HepG2 (cell line): ENCODE measurements around the gene DNTTIP2. TPM values are rescaled to one million over a fixed set of nuclear protein-coding genes. Genes with fewer than 3 reads are reported as not detected.

Experiments
- ARID2 ChIP-seq: sonication (generic); formaldehyde crosslinking; IDR thresholded peaks from 2 replicates; pipeline ENCODE4 v1.8.1; 2022; ENCODE audit warnings: mild to moderate bottlenecking, missing genetic modification reagents, borderline replicate concordance
- CEBPG ChIP-seq: IDR thresholded peaks from 2 replicates; pipeline ENCODE4 v1.6.1; 2016
- CENPT ChIP-seq: sonication (generic); formaldehyde crosslinking; IDR thresholded peaks from 2 replicates; pipeline ENCODE4 v1.8.0; 2022; ENCODE audit warnings: low read depth, mild to moderate bottlenecking, moderate library complexity, missing genetic modification reagents
- DNMT3B ChIP-seq: conservative IDR thresholded peaks from 2 replicates; pipeline ENCODE4 v1.6.1; 2016; ENCODE audit warnings: missing biosample characterization, control low read depth
- FOXJ3 ChIP-seq: sonication (generic); formaldehyde crosslinking; IDR thresholded peaks from 2 replicates; pipeline ENCODE4 v1.4.0; 2020; ENCODE audit warnings: missing genetic modification reagents, mild to moderate bottlenecking, borderline replicate concordance
- FUBP1 ChIP-seq: sonication (generic); formaldehyde crosslinking; IDR thresholded peaks from 2 replicates; pipeline ENCODE4 v1.5.1; 2020; ENCODE audit warnings: missing genetic modification reagents, mild to moderate bottlenecking, borderline replicate concordance
- HOXA7 ChIP-seq: sonication (generic); formaldehyde crosslinking; IDR thresholded peaks from 2 replicates; pipeline ENCODE4 v1.8.1; 2022; ENCODE audit warnings: mild to moderate bottlenecking, missing genetic modification reagents, moderate library complexity
- KDM5A ChIP-seq: fragments of 200-600 bp; sonication (generic); IDR thresholded peaks from 2 replicates; pipeline ENCODE4 v1.7.0; 2018; ENCODE audit warnings: antibody characterized with exemption, mild to moderate bottlenecking, low read length, borderline replicate concordance
- KMT2A ChIP-seq: sonication (generic); formaldehyde crosslinking; IDR thresholded peaks from 2 replicates; pipeline ENCODE4 v1.4.0; 2020; ENCODE audit warnings: missing genetic modification reagents
- MIXL1 ChIP-seq: IDR thresholded peaks from 2 replicates; pipeline ENCODE4 v1.6.1; 2016
- MZF1 ChIP-seq: sonication (generic); formaldehyde crosslinking; IDR thresholded peaks from 2 replicates; pipeline ENCODE4 v1.8.1; 2023; ENCODE audit warnings: mild to moderate bottlenecking, missing genetic modification reagents, borderline replicate concordance
- POLR2G ChIP-seq: fragments of 200-400 bp; formaldehyde crosslinking; IDR thresholded peaks from 2 replicates; pipeline ENCODE4 v1.6.1; 2018; ENCODE audit warnings: mild to moderate bottlenecking, low read depth, low read length, moderate library complexity
- PPARG ChIP-seq: conservative IDR thresholded peaks from 2 replicates; pipeline ENCODE4 v1.6.1; 2016; ENCODE audit warnings: missing biosample characterization, missing genetic modification reagents
- PRMT3 ChIP-seq: sonication (generic); formaldehyde crosslinking; IDR thresholded peaks from 2 replicates; pipeline ENCODE4 v1.8.1; 2022; ENCODE audit warnings: low read depth, mild to moderate bottlenecking, moderate library complexity, missing genetic modification reagents, borderline replicate concordance
- RBM39 ChIP-seq: fragments of 200-400 bp; formaldehyde crosslinking; IDR thresholded peaks from one replicate; pipeline ENCODE4 v1.6.1; 2018; ENCODE audit warnings: antibody characterized with exemption, mild to moderate bottlenecking, low read depth, low read length; ENCODE audit not compliant: poor library complexity, severe bottlenecking
- RNF2 ChIP-seq: fragments of 450-650 bp; conservative IDR thresholded peaks from 2 replicates; pipeline ENCODE4 v1.6.1; 2016; ENCODE audit warnings: low read depth
- SP2 ChIP-seq: sonication (generic); formaldehyde crosslinking; IDR thresholded peaks from 2 replicates; pipeline ENCODE4 v1.5.1; 2020; ENCODE audit warnings: mild to moderate bottlenecking, missing genetic modification reagents
- TCF12 ChIP-seq, 2 experiments: fragments of 450-650 bp in 1 of 2; sonication (generic) in 1 of 2; formaldehyde crosslinking in 1 of 2; IDR thresholded peaks; 2 replicates each; pipeline versions ENCODE4 v1.6.1 to v1.8.0; 2017 to 2022; ENCODE audit warnings: antibody characterized with exemption in 1 of 2, mild to moderate bottlenecking in 1 of 2, missing genetic modification reagents in 1 of 2, moderate library complexity in 1 of 2
- ZBTB33 ChIP-seq: sonication (generic); formaldehyde crosslinking; IDR thresholded peaks from 2 replicates; pipeline ENCODE4 v1.4.0; 2020; ENCODE audit warnings: missing genetic modification reagents
- ZKSCAN5 ChIP-seq: sonication (generic); formaldehyde crosslinking; IDR thresholded peaks from 2 replicates; pipeline ENCODE4 v1.5.1; 2020; ENCODE audit warnings: mild to moderate bottlenecking, missing genetic modification reagents
- ZNF121 ChIP-seq: sonication (generic); formaldehyde crosslinking; IDR thresholded peaks from 2 replicates; pipeline ENCODE4 v1.5.0; 2020; ENCODE audit warnings: mild to moderate bottlenecking, missing genetic modification reagents
- ZNF253 ChIP-seq: sonication (generic); formaldehyde crosslinking; IDR thresholded peaks from 2 replicates; pipeline ENCODE4 v1.8.0; 2022; ENCODE audit warnings: mild to moderate bottlenecking, missing genetic modification reagents, borderline replicate concordance
- ZNF263 ChIP-seq: sonication (generic); formaldehyde crosslinking; IDR thresholded peaks from 2 replicates; pipeline ENCODE4 v1.4.0; 2020; ENCODE audit warnings: missing genetic modification reagents
- ZNF44 ChIP-seq: sonication (generic); formaldehyde crosslinking; IDR thresholded peaks from 2 replicates; pipeline ENCODE4 v1.5.1; 2020; ENCODE audit warnings: mild to moderate bottlenecking, missing genetic modification reagents
- ZNF660 ChIP-seq: sonication (generic); formaldehyde crosslinking; IDR thresholded peaks from 2 replicates; pipeline ENCODE4 v1.5.1; 2020; ENCODE audit warnings: mild to moderate bottlenecking, low read depth, missing genetic modification reagents, borderline replicate concordance
- ZNF713 ChIP-seq: sonication (generic); formaldehyde crosslinking; IDR thresholded peaks from 2 replicates; pipeline ENCODE4 v1.4.0; 2020; ENCODE audit warnings: mild to moderate bottlenecking, missing genetic modification reagents
- ZSCAN20 ChIP-seq: sonication (generic); formaldehyde crosslinking; IDR thresholded peaks from 2 replicates; pipeline ENCODE4 v1.4.0; 2020; ENCODE audit warnings: missing genetic modification reagents, mild to moderate bottlenecking, borderline replicate concordance
- polyA plus RNA-seq, 8 experiments: library from polyadenylated mRNA; depleted of rRNA in 3 of 8; stranded (reverse) in 7 of 8; unstranded in 1 of 8; fragments of >200 nt; fragmentation: Illumina TruSeq in 4 of 8; extraction: Trizol in 4 of 8; gene quantifications; 2 replicates each; pipeline versions ENCODE4 v1.2.1 to v1.2.3, GENCODE V29; 2011 to 2016; ENCODE audit warnings: low read depth in 4 of 8, missing spikeins in 1 of 8, mixed read lengths in 1 of 8; ENCODE audit not compliant: insufficient read depth in 1 of 8
- total RNA-seq, 5 experiments: library from RNA; depleted of rRNA; stranded (reverse); fragments of >200 nt; fragmentation: Illumina TruSeq; extraction: Trizol; gene quantifications; 2 replicates each; pipeline ENCODE4 v1.2.3, GENCODE V29; 2016; ENCODE audit warnings: low read depth in 1 of 5

Gene DNTTIP2
- total and polyA plus RNA-seq, 2 of the 13 experiments (the other 11 are each of a cell fraction or from before 2014, with no cell fraction given): 11.4 to 63.3 TPM

- no peak for TF ChIP-seq ZKSCAN5 (CRISPR knock-in tag)
- peak; percentile 66 for TF ChIP-seq RNF2
- no peak; the same call in 1 of the 2 replicates for TF ChIP-seq SP2 (CRISPR knock-in tag)
- no peak for TF ChIP-seq CENPT (CRISPR knock-in tag)
- peak; percentile 80 for TF ChIP-seq RBM39
- TF ChIP-seq PRMT3 (CRISPR knock-in tag): no peak
- TF ChIP-seq KMT2A (CRISPR knock-in tag): peak; percentile 82
- TF ChIP-seq ZNF660: no peak
- TF ChIP-seq FUBP1: no peak
- no peak for TF ChIP-seq ARID2 (CRISPR knock-in tag)
- TF ChIP-seq DNMT3B: no peak
- TF ChIP-seq POLR2G: peak; percentile 63
- peak; percentile 59; the same call in 1 of the 2 replicates for TF ChIP-seq ZNF121 (CRISPR knock-in tag)
- TF ChIP-seq FOXJ3: peak; percentile 52; the same call in 1 of the 2 replicates
- no peak; the same call in 1 of the 2 replicates for TF ChIP-seq ZNF263 (CRISPR knock-in tag)
- 0 out of 2 replicates have a peak, but pooled peaks have one; percentile 7 for TF ChIP-seq KDM5A
- TF ChIP-seq ZNF713 (CRISPR knock-in tag): no peak
- TF ChIP-seq ZSCAN20 (CRISPR knock-in tag): no peak
- no peak for TF ChIP-seq HOXA7 (CRISPR knock-in tag)
- TF ChIP-seq MZF1 (CRISPR knock-in tag): peak; percentile 69; the same call in 1 of the 2 replicates
- TF ChIP-seq CEBPG (CRISPR knock-in tag): peak; percentile 82
- no peak for TF ChIP-seq TCF12 (IDR thresholded peaks at IDR 0.05)
- peak; percentile 55; the same call in 1 of the 2 replicates for TF ChIP-seq TCF12 (CRISPR knock-in tag; IDR thresholded peaks at IDR 0.05)
- no peak for TF ChIP-seq ZNF44 (CRISPR knock-in tag)
- TF ChIP-seq ZNF253 (CRISPR knock-in tag): no peak
- peak; percentile 27; the same call in 1 of the 2 replicates for TF ChIP-seq ZBTB33 (CRISPR knock-in tag)
- no peak; the same call in 1 of the 2 replicates for TF ChIP-seq PPARG (CRISPR knock-in tag)
- no peak; the same call in 1 of the 2 replicates for TF ChIP-seq MIXL1 (CRISPR knock-in tag)
Measured at GRCh38 chr1:93846992-93847810, 31.8 kb downstream of the DNTTIP2 start (continued).
